B cell (primary cell): Measurements from ENCODE around the gene CCDC192. TPM values are rescaled to one million over a fixed set of nuclear protein-coding genes. Genes with fewer than 3 reads are reported as not detected.

ENCODE experiments used
- ATAC-seq: fragments of 200-7000 bp; cut with Tn5 transposase; one replicate; pipeline ENCODE4 v1.10.0; 2021; ENCODE audit warnings: low read depth, mild to moderate bottlenecking, moderate number of reproducible peaks, moderate library complexity
- CTCF ChIA-PET: fragments of 350-600 bp; sonication (Branson Sonifier 250); formaldehyde crosslinking; loops from one replicate; lab custom pipeline; 2021; ENCODE audit warnings: antibody characterized with exemption, inconsistent platforms; lab: Charles Lee
- POLR2A ChIA-PET: fragments of 350-600 bp; sonication (Branson Sonifier 250); formaldehyde crosslinking; loops from one replicate; lab custom pipeline; 2021; ENCODE audit warnings: antibody characterized with exemption; lab: Charles Lee
- DNase-seq: peaks from one replicate; pipeline ENCODE4 v3.0.0; 2013
- H2AFZ ChIP-seq: 2 replicates; pipeline ENCODE4 v1.6.1; 2012; ENCODE audit warnings: mild to moderate bottlenecking, low read depth, low read length; ENCODE audit not compliant: insufficient read depth, poor library complexity, severe bottlenecking
- H3K27ac ChIP-seq, 2 donors: 1 replicate in 1 of 2; 2 replicates in 1 of 2; pipeline ENCODE4 v1.5.1; 2012 to 2013; ENCODE audit warnings: low read length in 2 of 2, mild to moderate bottlenecking in 2 of 2, moderate library complexity in 1 of 2
- H3K27me3 ChIP-seq, 4 experiments: fragments of 200-600 bp in 1 of 4; sonication (generic) in 1 of 4; replicated peaks in 1 of 4; 1 replicate in 2 of 4; 2 replicates in 2 of 4; pipeline versions ENCODE4 v1.6.1 to v1.7.0; 2013 to 2016; ENCODE audit warnings: low read length in 3 of 4, mild to moderate bottlenecking in 2 of 4, mixed read lengths in 1 of 4, moderate library complexity in 1 of 4; ENCODE audit not compliant: insufficient read depth in 4 of 4, control insufficient read depth in 3 of 4; ENCODE audit errors: control extremely low read depth in 1 of 4
- H3K36me3 ChIP-seq, 2 experiments: replicated peaks in 1 of 2; 1 replicate in 1 of 2; 2 replicates in 1 of 2; pipeline versions ENCODE4 v1.6.1 to v1.7.1; 2013; ENCODE audit warnings: low read length in 1 of 2; ENCODE audit not compliant: insufficient read depth in 2 of 2, control insufficient read depth in 1 of 2; ENCODE audit errors: control extremely low read depth in 1 of 2, extremely low read depth in 1 of 2
- H3K4me1 ChIP-seq, 2 donors: fragments of 200-600 bp in 1 of 2; sonication (generic) in 1 of 2; 1 replicate in 1 of 2; 2 replicates in 1 of 2; pipeline versions ENCODE4 v1.5.1 to v1.6.1; 2013 to 2017; ENCODE audit warnings: low read length in 2 of 2; ENCODE audit not compliant: control insufficient read depth in 2 of 2, insufficient read depth in 2 of 2
- H3K4me2 ChIP-seq: replicated peaks from 2 replicates; pipeline ENCODE3; 2012; ENCODE audit warnings: mild to moderate bottlenecking, low read depth, low read length; ENCODE audit not compliant: poor library complexity, severe bottlenecking
- H3K4me3 ChIP-seq, 5 experiments: fragments of 200-600 bp in 1 of 5; sonication (generic) in 1 of 5; 1 replicate in 3 of 5; 2 replicates in 2 of 5; pipeline versions ENCODE4 v1.5.1 to v1.7.0; 2011 to 2016; ENCODE audit warnings: low read length in 4 of 5, mild to moderate bottlenecking in 4 of 5, low read depth in 2 of 5, control low read depth in 1 of 5, moderate library complexity in 1 of 5; ENCODE audit not compliant: insufficient read depth in 1 of 5; ENCODE audit errors: control extremely low read depth in 1 of 5, extremely low read depth in 1 of 5
- H3K79me2 ChIP-seq: fragments of 200-600 bp; sonication (generic); one replicate; pipeline ENCODE4 v1.6.0; 2016; ENCODE audit warnings: low read length; ENCODE audit not compliant: control insufficient read depth, insufficient read depth
- H3K9ac ChIP-seq: fragments of 200-600 bp; sonication (generic); 2 replicates; pipeline ENCODE4 v1.6.1; 2017; ENCODE audit warnings: mild to moderate bottlenecking, low read length, moderate library complexity
- H3K9me3 ChIP-seq, 3 donors: one replicate each; pipeline versions ENCODE4 v1.6.1 to v1.7.1; 2013; ENCODE audit warnings: low read length in 2 of 3; ENCODE audit not compliant: control insufficient read depth in 2 of 3, insufficient read depth in 1 of 3; ENCODE audit errors: control extremely low read depth in 1 of 3
- H4K20me1 ChIP-seq: 2 replicates; pipeline ENCODE4 v1.6.0; 2012; ENCODE audit warnings: mild to moderate bottlenecking, low read length; ENCODE audit not compliant: insufficient read depth, control insufficient read depth, poor library complexity, severe bottlenecking
- H3K27ac Mint-ChIP-seq: one replicate; pipeline ENCODE4 v1.8.0; 2021; ENCODE audit warnings: mixed read lengths
- H3K27me3 Mint-ChIP-seq: one replicate; pipeline ENCODE4 v1.8.0; 2021; ENCODE audit warnings: mixed read lengths
- H3K4me1 Mint-ChIP-seq: one replicate; pipeline ENCODE4 v1.8.0; 2021; ENCODE audit warnings: mixed read lengths
- H3K4me3 Mint-ChIP-seq: one replicate; pipeline ENCODE4 v1.8.0; 2021; ENCODE audit warnings: mixed read lengths
- H3K9me3 Mint-ChIP-seq: one replicate; pipeline ENCODE4 v1.8.0; 2022; ENCODE audit warnings: mixed read lengths; ENCODE audit not compliant: insufficient read depth
- CTCF ChIP-seq: fragments of 200-600 bp; IDR thresholded peaks from one replicate; pipeline ENCODE4 v1.8.0; 2022; ENCODE audit warnings: antibody characterized with exemption, mild to moderate bottlenecking
- EZH2 ChIP-seq: IDR thresholded peaks from 2 replicates; pipeline ENCODE4 v1.6.1; 2012; ENCODE audit warnings: borderline replicate concordance, low read depth, mild to moderate bottlenecking, moderate library complexity, low read length; ENCODE audit not compliant: insufficient read depth, poor library complexity, severe bottlenecking
- WGBS: methylation state at CpG from one replicate; pipeline ENCODE4 v1.1.5; 2013; ENCODE audit warnings: missing lambda C conversion rate; ENCODE audit not compliant: insufficient coverage; 5-methylcytosine and 5-hydroxymethylcytosine counted together
- intact Hi-C: fragments of 100-400 bp; cut with micrococcal nuclease; formaldehyde crosslinking; loops from one replicate; pipeline ENCODE4 v1.10.0; 2022
- polyA plus RNA-seq: library from polyadenylated mRNA; depleted of rRNA; stranded (reverse); fragments of >200 nt; gene quantifications from 2 replicates; pipeline ENCODE4 v1.2.3, GENCODE V29; 2012
- total RNA-seq, 2 donors: library from RNA; stranded (reverse); fragments of 120-200 nt in 1 of 2; gene quantifications; 1 replicate in 1 of 2; 2 replicates in 1 of 2; pipeline versions ENCODE4 v1.2.3 to v1.2.4, GENCODE V29; 2013 to 2022

The CCDC192 gene
- total and polyA plus RNA-seq, 2 donors (not counting 1 experiment from before 2014, with no cell fraction given) = not detected

GRCh38 chr5:127863161-127863560 is 160.0 kb downstream of the CCDC192 start:
- H3K9me3 ChIP-seq = no peaks in the 10 kb centered on the region
- no peak overlapping the region for H3K4me3 Mint-ChIP-seq
- H3K27me3 ChIP-seq = no peaks in the 10 kb centered on the region
- H3K9me3 Mint-ChIP-seq = no peaks in the 10 kb centered on the region
- H3K36me3 ChIP-seq = no peaks in the 10 kb centered on the region
- intact Hi-C loops = no loop called here
- no peaks in the 10 kb centered on the region for H4K20me1 ChIP-seq
- TF ChIP-seq EZH2 (no peak), CTCF (no peak)
- H3K4me2 ChIP-seq = no peak overlapping the region
- ATAC-seq (no peak), DNase-seq (no peak)
- H3K4me1 Mint-ChIP-seq = no peaks in the 10 kb centered on the region
- no peak overlapping the region for H3K9ac ChIP-seq
- H3K27ac Mint-ChIP-seq = no peak overlapping the region
- H3K4me3 ChIP-seq = no peak overlapping the region
- no peaks in the 10 kb centered on the region for H3K4me1 ChIP-seq
- H3K27ac ChIP-seq = no peak overlapping the region
- ChIA-PET POLR2A (no interaction called here), CTCF (no interaction called here)
- H3K27me3 Mint-ChIP-seq = peaks cover 5% of the 10 kb centered on the region
- no peaks in the 10 kb centered on the region for H3K79me2 ChIP-seq
- H2AFZ ChIP-seq = no peak overlapping the region

- no peak for DNase-seq
- Histone ChIP-seq H3K36me3 (no peaks in the 10 kb centered on the region), H3K27ac (no peak overlapping the region), H3K4me2 (no peak overlapping the region), H3K4me3 (no peak overlapping the region), H3K9ac (no peak overlapping the region), H3K79me2 (no peaks in the 10 kb centered on the region), H3K9me3 (no peaks in the 10 kb centered on the region), H3K4me1 (no peaks in the 10 kb centered on the region), H3K27me3 (no peaks in the 10 kb centered on the region), H4K20me1 (no peaks in the 10 kb centered on the region), H2AFZ (no peak overlapping the region)
- Mint-ChIP-seq H3K9me3 (no peaks in the 10 kb centered on the region), H3K4me1 (no peaks in the 10 kb centered on the region), H3K27me3 (peaks cover 9% of the 10 kb centered on the region), H3K4me3 (no peak overlapping the region), H3K27ac (no peak overlapping the region)
- CTCF ChIA-PET = no interaction called here
- ATAC-seq = no peak
- no peak for TF ChIP-seq EZH2
- no peak for TF ChIP-seq CTCF
- intact Hi-C loops = no loop called here
- POLR2A ChIA-PET = no interaction called here
- no CpG with 5 or more reads among the region's 7 CpGs for WGBS
Observed at GRCh38 chr5:127863610-127864395, 160.6 kb downstream of the CCDC192 start.
